ENCODE measurements around the gene VN1R5.
"Not testable (repeated sequence)": the region's sequence is repeated elsewhere in the genome, so short reads cannot be mapped to it uniquely, and the experiment has no call there.

The VN1R5 gene

DNA sequence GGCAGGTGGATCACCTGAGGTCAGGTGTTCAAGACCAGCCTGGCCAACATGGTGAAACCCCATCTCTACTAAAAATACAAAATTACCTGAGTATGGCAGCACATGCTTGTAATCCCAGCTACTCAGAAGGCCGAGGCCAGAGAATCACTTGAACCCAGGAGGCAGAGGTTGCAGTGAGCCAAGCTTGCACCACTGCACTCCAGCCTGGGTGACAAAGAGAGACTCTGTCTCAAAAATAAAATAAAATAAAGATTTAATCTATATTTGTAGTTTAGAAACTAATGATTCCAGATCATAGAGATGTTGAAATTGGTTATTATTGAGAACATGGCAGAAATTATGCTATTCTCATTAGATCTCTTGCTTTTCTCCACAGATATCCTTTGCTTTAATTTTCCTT, at the start of gene VN1R5:
Gene VN1R5 (plus strand): TSS at position 301 of the 400 bp plus-strand sequence.
- H3K9me3 ChIP-seq (ENCODE audit: control insufficient read depth in 2 of 2, low read length in 2 of 2); H3K9ac ChIP-seq (ENCODE audit: low read length in 2 of 2); H3K4me3 ChIP-seq (ENCODE audit: low read length in 2 of 2); H3K27ac ChIP-seq (ENCODE audit: low read length); H3K27me3 ChIP-seq (ENCODE audit: control insufficient read depth in 1 of 2, insufficient read depth in 2 of 2, low read length in 2 of 2); H3K36me3 ChIP-seq (ENCODE audit: control insufficient read depth in 2 of 2, insufficient read depth in 2 of 2, low read length in 2 of 2); H3K4me1 ChIP-seq (ENCODE audit: control insufficient read depth, insufficient read depth, low read length): not testable (repeated sequence)

DNA sequence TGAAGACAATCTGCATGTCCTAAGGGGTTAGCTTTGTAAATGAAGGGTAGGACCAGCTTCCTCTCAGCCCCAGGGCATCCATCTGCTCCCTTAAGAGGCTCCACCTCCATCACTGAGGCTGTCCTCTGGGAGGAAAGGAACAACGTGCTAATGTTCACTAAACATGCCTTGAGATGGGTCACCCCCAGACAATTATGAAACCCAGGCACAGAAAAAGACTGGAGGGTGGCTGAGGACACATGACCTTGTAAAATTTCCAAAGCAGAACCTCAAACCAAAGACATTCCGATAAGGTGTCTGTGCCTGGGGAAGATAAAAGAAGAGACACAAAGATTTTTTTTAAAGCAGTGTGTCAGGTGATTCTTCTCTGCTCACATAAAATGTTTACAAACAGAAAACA, 46.5 kb upstream of the VN1R5 start:
- H3K4me3 ChIP-seq (ENCODE audit: low read length in 2 of 2) = peak overlapping the region; percentile 77 to 95
- peaks cover 13% of the 10 kb centered on the region for H3K4me1 ChIP-seq (ENCODE audit: control insufficient read depth, insufficient read depth, low read length)
- no peaks in the 10 kb centered on the region for H3K36me3 ChIP-seq (ENCODE audit: control insufficient read depth in 2 of 2, insufficient read depth in 2 of 2, low read length in 2 of 2)
- H3K27me3 ChIP-seq (ENCODE audit: control insufficient read depth in 1 of 2, insufficient read depth in 2 of 2, low read length in 2 of 2) = no peaks in the 10 kb centered on the region
- no peaks in the 10 kb centered on the region for H3K9me3 ChIP-seq (ENCODE audit: control insufficient read depth in 2 of 2, low read length in 2 of 2)
- H3K9ac ChIP-seq (ENCODE audit: low read length in 2 of 2) = peak overlapping the region; percentile 42 to 86
- H3K27ac ChIP-seq (ENCODE audit: low read length) = no peak overlapping the region

DNA sequence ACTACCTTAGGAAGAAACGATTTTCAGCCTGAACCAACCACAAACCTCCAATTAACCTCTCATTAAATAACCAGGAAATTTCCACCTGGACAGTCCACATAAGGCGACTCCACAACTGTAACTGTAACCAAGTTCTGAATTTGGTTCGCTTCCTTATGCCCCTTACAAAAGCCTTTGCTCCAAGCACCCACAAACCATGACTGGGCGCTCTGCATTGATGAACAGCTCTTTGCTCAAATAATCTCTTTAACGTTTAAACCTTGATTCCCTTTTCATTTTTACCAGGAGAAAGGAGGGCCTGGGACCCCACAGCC, 45.9 kb upstream of the VN1R5 start:
- no peaks in the 10 kb centered on the region for H3K27me3 ChIP-seq (ENCODE audit: control insufficient read depth in 1 of 2, insufficient read depth in 2 of 2, low read length in 2 of 2)
- no peaks in the 10 kb centered on the region for H3K9me3 ChIP-seq (ENCODE audit: control insufficient read depth in 2 of 2, low read length in 2 of 2)
- peak overlapping the region; percentile 77 to 95 for H3K4me3 ChIP-seq (ENCODE audit: low read length in 2 of 2)
- H3K9ac ChIP-seq (ENCODE audit: low read length in 2 of 2) = peak overlapping the region; percentile 86 to 89
- peaks cover 13% of the 10 kb centered on the region for H3K4me1 ChIP-seq (ENCODE audit: control insufficient read depth, insufficient read depth, low read length)
- H3K27ac ChIP-seq (ENCODE audit: low read length) = peak overlapping the region; percentile 53
- H3K36me3 ChIP-seq (ENCODE audit: control insufficient read depth in 2 of 2, insufficient read depth in 2 of 2, low read length in 2 of 2) = no peaks in the 10 kb centered on the region

DNA sequence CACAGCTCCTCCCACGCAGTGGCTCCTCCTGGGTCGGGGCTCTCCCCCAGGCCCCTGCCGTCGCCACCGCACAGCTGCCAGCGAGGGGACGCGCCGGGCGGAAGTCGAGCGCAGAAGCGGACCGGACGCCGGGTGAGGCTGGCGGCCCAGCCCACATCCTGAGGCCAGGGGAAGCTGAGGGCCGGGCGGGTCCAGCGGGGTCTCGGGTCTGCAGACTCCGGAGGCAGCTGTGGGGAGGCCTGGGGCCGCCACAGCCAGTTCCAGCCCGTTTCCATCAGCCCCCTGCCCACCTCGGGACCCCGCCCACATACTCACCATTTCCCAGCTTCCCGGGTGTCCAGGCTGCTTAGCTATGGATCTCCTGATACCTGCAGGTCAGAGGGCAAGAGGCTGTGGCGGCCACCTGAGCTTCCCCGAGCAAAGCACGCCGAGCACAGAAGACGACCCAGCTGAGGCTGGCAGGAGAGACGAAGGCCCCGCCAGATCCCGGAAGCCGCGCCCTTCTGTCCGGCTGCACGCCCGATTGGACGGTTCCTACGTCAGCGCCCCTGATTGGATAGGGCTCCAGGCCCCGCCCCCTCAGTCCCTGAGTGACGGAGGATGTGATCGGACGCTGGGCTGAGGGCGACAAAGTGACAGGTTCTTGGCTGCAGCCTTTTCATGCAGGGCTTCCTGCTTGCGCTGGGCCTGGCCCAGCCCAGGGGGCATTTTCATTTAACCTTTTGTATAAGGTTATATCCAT, 45.3 kb upstream of the VN1R5 start:
- Histone ChIP-seq H3K36me3 (ENCODE audit: control insufficient read depth in 2 of 2, insufficient read depth in 2 of 2, low read length in 2 of 2) (no peaks in the 10 kb centered on the region), H3K4me3 (ENCODE audit: low read length in 2 of 2) (peak overlapping the region; percentile 77 to 95), H3K9ac (ENCODE audit: low read length in 2 of 2) (peak overlapping the region; percentile 86 to 89), H3K9me3 (ENCODE audit: control insufficient read depth in 2 of 2, low read length in 2 of 2) (no peaks in the 10 kb centered on the region), H3K27me3 (ENCODE audit: control insufficient read depth in 1 of 2, insufficient read depth in 2 of 2, low read length in 2 of 2) (no peaks in the 10 kb centered on the region), H3K4me1 (ENCODE audit: control insufficient read depth, insufficient read depth, low read length) (peaks cover 13% of the 10 kb centered on the region), H3K27ac (ENCODE audit: low read length) (peak overlapping the region; percentile 53)

DNA sequence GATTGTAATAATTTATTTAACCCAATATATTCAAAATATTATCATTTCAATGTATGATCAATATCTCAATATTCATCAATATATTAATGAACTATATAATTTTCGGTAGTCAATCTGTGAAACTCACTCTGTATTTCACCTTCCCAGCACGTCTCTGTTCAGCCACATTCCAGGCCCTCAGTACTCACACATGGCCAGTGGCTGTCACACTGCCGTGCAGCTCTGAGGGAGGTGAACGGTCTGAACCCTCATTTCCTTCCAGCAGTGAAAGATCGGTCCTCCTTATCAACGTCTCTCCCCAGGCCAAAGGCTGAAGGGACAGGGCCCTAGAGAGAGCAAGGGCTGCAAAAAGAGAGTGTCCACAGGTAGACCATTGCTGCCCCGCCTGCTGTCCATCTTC, 44.5 kb upstream of the VN1R5 start:
- Histone ChIP-seq H3K36me3 (ENCODE audit: control insufficient read depth in 2 of 2, insufficient read depth in 2 of 2, low read length in 2 of 2) (no peaks in the 10 kb centered on the region), H3K4me3 (ENCODE audit: low read length in 2 of 2) (no peak overlapping the region), H3K4me1 (ENCODE audit: control insufficient read depth, insufficient read depth, low read length) (peaks cover 13% of the 10 kb centered on the region), H3K9ac (ENCODE audit: low read length in 2 of 2) (no peak overlapping the region), H3K9me3 (ENCODE audit: control insufficient read depth in 2 of 2, low read length in 2 of 2) (no peaks in the 10 kb centered on the region), H3K27ac (ENCODE audit: low read length) (no peak overlapping the region), H3K27me3 (ENCODE audit: control insufficient read depth in 1 of 2, insufficient read depth in 2 of 2, low read length in 2 of 2) (no peaks in the 10 kb centered on the region)

DNA sequence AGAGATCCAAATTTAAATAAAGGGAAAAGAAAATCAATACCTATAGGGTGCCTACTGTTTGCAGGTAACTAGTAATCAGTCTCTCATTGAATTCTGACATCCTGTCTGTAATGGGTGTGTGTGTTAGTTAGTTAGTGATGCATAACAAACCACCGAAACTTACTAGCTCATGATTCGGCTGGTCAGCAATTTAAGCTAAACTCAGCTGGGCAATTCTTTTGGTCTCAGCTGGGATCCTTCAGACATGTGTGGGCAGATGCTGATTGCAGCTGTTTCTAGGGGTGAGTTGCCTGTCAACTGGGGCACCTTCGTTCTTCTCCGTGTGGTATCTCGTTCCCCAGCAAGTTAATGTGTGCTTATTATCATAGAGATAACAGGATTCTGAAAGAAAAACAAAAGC, 43.9 kb upstream of the VN1R5 start:
- Histone ChIP-seq H3K36me3 (ENCODE audit: control insufficient read depth in 2 of 2, insufficient read depth in 2 of 2, low read length in 2 of 2) (no peaks in the 10 kb centered on the region), H3K4me1 (ENCODE audit: control insufficient read depth, insufficient read depth, low read length) (peaks cover 13% of the 10 kb centered on the region), H3K9ac (ENCODE audit: low read length in 2 of 2) (no peak overlapping the region), H3K9me3 (ENCODE audit: control insufficient read depth in 2 of 2, low read length in 2 of 2) (no peaks in the 10 kb centered on the region), H3K27ac (ENCODE audit: low read length) (no peak overlapping the region), H3K27me3 (ENCODE audit: control insufficient read depth in 1 of 2, insufficient read depth in 2 of 2, low read length in 2 of 2) (no peaks in the 10 kb centered on the region), H3K4me3 (ENCODE audit: low read length in 2 of 2) (no peak overlapping the region)

DNA sequence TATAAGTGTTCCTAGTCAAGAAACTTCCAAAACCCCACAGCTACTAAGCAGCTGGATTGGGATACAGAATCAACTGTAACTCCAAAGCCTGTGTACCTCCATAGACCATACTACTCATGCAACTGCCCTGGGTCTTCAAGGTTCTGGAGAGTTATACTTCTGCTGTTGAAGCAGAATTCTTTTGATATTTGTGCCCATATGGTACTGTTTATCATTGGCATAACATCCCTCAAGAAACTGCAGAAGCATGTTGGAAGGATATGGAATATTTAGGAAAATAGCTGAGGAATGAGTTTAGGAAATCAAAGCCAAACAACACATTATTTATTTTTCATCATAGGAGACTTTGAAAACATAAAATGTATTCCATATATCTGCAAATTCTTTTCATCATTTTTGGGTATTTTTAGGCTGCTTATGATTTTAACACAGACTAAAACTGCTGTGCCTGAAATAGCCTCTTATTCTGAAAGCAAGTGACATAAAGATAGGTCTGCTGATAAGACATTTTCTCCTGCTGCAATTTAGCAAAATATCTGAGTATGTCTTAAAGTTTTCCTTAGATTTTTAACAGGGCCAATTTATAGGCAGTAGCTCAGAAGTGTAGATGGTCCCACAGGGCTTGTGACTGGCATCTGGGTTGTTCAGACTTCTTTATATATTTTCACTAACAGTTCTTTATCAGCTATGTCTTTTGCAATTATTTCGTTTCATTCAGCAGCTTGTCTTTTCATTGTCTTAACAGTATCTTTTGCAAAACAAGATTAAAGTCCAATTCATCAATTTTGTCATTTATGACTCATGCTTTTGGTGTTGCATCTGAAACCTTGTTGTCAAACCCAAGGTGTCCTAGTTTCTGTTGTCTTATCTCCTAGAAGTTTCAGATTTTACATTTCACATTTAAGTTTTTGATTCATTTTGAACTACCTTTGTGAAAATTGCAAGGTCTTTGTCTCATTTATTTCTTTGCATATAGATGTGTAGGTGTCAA, 43.0 kb upstream of the VN1R5 start:
- Histone ChIP-seq H3K9ac (ENCODE audit: low read length in 2 of 2) (no peak overlapping the region), H3K4me1 (ENCODE audit: control insufficient read depth, insufficient read depth, low read length) (peaks cover 13% of the 10 kb centered on the region), H3K4me3 (ENCODE audit: low read length in 2 of 2) (no peak overlapping the region), H3K27me3 (ENCODE audit: control insufficient read depth in 1 of 2, insufficient read depth in 2 of 2, low read length in 2 of 2) (no peaks in the 10 kb centered on the region), H3K27ac (ENCODE audit: low read length) (no peak overlapping the region), H3K9me3 (ENCODE audit: control insufficient read depth in 2 of 2, low read length in 2 of 2) (no peaks in the 10 kb centered on the region), H3K36me3 (ENCODE audit: control insufficient read depth in 2 of 2, insufficient read depth in 2 of 2, low read length in 2 of 2) (no peaks in the 10 kb centered on the region)

DNA sequence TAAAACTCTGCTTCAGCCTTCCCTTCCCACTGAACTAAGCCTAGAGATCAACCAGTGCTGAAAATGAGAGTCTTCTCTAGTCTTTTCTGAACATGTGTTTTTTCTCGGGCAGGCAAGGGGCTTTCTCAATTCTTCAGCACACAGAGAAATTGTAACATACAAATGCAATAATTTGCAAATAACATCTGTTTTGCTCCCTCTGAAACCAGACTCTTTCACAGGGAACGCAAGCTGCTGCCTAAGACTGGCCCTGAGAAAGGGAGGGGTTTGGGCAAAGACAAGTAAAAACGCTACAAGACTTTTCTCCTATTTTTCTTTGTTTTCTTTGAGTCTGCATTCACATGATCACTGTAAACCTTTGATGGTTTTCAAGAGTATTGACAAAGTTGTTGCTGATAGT, 39.6 kb upstream of the VN1R5 start:
- no peak overlapping the region for H3K9ac ChIP-seq (ENCODE audit: low read length in 2 of 2)
- H3K27me3 ChIP-seq (ENCODE audit: control insufficient read depth in 1 of 2, insufficient read depth in 2 of 2, low read length in 2 of 2) = no peaks in the 10 kb centered on the region
- H3K4me3 ChIP-seq (ENCODE audit: low read length in 2 of 2) = no peak overlapping the region
- no peaks in the 10 kb centered on the region for H3K9me3 ChIP-seq (ENCODE audit: control insufficient read depth in 2 of 2, low read length in 2 of 2)
- H3K4me1 ChIP-seq (ENCODE audit: control insufficient read depth, insufficient read depth, low read length) = no peaks in the 10 kb centered on the region
- no peaks in the 10 kb centered on the region for H3K36me3 ChIP-seq (ENCODE audit: control insufficient read depth in 2 of 2, insufficient read depth in 2 of 2, low read length in 2 of 2)
- H3K27ac ChIP-seq (ENCODE audit: low read length) = no peak overlapping the region

DNA sequence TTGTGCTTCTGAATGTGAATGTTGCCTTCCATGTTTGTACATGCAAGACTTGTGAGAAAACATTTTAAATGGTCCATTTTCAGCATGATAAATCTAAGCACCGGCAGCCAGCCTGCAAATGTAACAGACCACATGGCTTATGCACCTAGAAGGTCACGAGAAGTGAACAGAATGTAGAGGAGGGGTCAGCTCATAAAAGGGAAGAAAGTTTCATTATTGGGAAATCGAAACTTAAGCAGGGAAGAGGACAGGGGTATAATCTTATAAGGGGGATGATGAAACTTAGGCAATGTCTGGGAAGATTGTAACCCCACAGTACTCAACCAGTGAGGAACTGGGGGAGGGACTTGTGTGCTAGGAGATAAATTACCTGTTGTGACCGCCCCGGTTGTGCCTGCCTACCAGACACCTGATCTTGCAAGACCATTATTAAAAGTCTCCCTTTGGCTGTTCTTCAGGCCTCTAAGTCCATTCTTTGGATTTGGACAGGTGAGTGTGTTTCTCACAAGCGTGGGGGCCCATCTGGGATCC, 37.7 kb upstream of the VN1R5 start:
- no peaks in the 10 kb centered on the region for H3K36me3 ChIP-seq (ENCODE audit: control insufficient read depth in 2 of 2, insufficient read depth in 2 of 2, low read length in 2 of 2)
- no peak overlapping the region for H3K4me3 ChIP-seq (ENCODE audit: low read length in 2 of 2)
- H3K9ac ChIP-seq (ENCODE audit: low read length in 2 of 2) = no peak overlapping the region
- H3K27ac ChIP-seq (ENCODE audit: low read length) = no peak overlapping the region
- H3K4me1 ChIP-seq (ENCODE audit: control insufficient read depth, insufficient read depth, low read length) = no peaks in the 10 kb centered on the region
- no peaks in the 10 kb centered on the region for H3K27me3 ChIP-seq (ENCODE audit: control insufficient read depth in 1 of 2, insufficient read depth in 2 of 2, low read length in 2 of 2)
- H3K9me3 ChIP-seq (ENCODE audit: control insufficient read depth in 2 of 2, low read length in 2 of 2) = no peaks in the 10 kb centered on the region

DNA sequence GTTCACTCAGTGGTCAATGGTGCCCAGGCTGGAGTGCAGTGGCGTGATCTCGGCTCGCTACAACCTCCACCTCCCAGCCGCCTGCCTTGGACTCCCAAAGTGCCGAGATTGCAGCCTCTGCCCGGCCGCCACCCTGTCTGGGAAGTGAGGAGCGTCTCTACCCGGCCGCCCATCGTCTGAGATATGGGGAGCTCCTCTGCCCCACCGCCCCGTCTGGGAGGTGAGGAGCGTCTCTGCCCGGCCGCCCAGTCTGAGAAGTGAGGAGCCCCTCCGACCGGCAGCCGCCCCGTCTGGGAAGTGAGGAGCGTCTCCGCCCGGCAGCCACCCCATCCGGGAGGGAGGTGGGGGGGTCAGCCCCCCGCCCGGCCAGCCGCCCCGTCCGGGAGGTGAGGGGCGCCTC, 35.6 kb upstream of the VN1R5 start:
- H3K9ac ChIP-seq (ENCODE audit: low read length in 2 of 2); H3K27me3 ChIP-seq (ENCODE audit: control insufficient read depth in 1 of 2, insufficient read depth in 2 of 2, low read length in 2 of 2); H3K27ac ChIP-seq (ENCODE audit: low read length); H3K4me3 ChIP-seq (ENCODE audit: low read length in 2 of 2); H3K36me3 ChIP-seq (ENCODE audit: control insufficient read depth in 2 of 2, insufficient read depth in 2 of 2, low read length in 2 of 2); H3K4me1 ChIP-seq (ENCODE audit: control insufficient read depth, insufficient read depth, low read length); H3K9me3 ChIP-seq (ENCODE audit: control insufficient read depth in 2 of 2, low read length in 2 of 2): not testable (repeated sequence)

All from stomach smooth muscle (tissue), 2 donors.